Stimulated activated naive CD4-positive, alpha-beta T cell (primary cell): ENCODE measurements around the gene PLCB1.

Experiments used
- DNase-seq, 6 experiments: peaks; one replicate each; lab custom pipeline; 2025; lab: John Stamatoyannopoulos, UW

Gene PLCB1

DNA sequence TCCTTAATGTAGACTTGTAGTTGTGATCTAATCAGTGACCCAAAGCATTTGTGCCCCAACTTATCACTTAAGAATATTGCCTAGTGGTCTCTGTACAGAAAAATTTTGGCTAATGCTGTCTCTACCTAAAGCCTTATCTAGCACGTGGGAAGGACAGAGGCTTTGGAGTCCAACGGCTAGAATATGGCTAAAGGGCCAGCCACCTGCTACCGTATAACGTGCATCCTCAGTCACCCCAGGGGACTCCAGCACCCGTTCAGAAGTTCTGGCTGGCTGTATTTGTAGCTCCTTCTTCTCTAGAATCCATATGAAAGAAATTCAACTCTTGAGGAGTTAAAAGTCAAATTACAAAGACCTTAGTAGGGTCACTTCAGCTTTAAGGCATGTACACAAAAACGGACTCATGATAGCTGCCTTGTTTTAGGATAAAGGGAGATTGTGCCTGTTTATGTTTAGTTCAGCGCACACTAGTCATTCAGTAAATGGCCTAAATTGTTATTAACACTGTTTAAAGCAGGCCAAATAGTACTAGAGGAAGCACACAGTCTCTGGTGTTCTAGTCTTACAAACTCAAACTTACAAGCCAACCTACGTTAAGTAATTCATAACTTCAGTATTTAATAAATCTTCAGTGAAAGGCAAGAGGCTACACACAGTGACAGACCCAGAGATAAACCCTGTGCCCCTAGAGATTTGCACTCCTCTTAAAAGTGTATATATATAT is 529.3 kb downstream of the PLCB1 start:
- DNase-seq = no peak

DNA sequence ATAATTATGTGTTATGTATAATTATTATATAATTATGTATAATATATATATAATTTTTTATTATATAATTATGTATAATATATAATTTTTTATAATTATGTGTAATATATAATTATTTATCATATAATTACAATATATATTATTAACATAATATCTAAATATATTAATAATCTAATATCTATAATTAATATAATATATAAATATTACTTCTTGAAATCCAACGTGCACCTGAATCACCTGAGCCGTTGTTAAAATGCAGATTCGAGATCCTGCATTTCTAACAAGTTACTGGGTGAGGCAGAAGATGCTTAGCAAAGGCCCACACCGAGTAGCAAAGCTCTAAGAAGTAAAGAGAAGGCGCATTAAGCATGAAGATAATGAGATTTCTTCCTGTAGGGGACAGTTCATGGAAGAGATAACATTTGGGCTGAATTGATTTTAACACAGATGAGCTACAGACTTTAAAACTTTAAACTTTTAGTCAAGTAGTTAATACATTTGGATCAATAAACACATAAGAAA is 530.4 kb downstream of the PLCB1 start:
- peak in 2 of 6 experiments; percentile 12 to 25 for DNase-seq

DNA sequence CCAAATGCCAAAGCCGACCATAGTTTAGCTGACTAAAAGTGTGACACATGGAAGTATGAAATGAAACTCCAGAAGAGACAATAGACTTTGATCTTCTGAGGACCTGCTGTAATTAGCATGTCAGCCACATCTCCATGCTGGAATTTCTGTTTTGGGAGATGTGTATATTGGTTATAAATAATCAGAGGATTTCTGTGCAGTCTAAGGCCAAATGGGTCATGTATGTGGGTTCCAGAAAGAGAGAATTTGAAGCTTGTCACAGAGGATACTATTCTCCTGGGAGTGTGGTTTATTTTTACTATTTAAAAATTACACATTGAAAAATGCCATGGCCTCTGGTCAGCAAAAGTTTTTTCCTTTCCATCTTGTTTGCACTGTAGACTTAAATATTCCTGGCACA is 531.4 kb downstream of the PLCB1 start:
- no peak for DNase-seq

DNA sequence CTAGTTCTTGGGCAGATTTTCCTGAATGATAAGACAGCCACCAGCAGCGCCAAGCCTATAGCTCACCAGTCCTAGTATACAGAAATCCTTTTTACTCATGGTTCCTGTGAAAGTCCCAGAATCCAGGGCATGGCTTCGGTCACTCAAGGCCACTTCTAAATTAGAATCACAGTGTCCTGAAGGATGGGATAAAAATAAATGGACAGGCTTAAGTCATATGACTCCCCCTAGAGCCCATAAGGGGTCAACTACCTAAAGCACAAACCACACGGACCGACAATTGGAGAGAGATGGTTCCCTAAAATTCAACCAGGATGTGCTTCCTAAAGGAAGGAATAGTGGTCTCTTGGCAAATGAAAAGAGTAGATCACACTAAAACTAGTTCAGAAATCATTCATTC is 532.7 kb downstream of the PLCB1 start:
- no peak for DNase-seq

DNA sequence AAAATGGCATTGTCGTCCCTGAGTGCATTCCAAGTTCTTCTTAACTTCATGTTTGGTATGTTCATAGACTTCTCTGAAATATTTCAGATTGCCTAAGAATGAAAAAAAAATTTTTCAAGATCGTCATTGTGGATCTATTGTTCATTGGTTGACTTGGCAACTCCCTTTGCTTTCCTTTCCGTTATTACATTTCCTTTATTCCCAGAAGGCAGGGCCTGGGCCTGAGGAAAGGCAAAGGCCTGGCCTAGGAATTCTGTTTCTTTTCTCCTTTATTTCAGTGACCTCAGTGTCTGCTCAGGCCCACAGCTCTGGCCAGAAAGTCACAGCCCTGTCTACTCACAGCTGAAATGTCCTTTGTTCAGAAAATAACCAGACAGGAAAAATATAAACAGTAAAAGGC is 535.2 kb downstream of the PLCB1 start:
- DNase-seq = no peak

DNA sequence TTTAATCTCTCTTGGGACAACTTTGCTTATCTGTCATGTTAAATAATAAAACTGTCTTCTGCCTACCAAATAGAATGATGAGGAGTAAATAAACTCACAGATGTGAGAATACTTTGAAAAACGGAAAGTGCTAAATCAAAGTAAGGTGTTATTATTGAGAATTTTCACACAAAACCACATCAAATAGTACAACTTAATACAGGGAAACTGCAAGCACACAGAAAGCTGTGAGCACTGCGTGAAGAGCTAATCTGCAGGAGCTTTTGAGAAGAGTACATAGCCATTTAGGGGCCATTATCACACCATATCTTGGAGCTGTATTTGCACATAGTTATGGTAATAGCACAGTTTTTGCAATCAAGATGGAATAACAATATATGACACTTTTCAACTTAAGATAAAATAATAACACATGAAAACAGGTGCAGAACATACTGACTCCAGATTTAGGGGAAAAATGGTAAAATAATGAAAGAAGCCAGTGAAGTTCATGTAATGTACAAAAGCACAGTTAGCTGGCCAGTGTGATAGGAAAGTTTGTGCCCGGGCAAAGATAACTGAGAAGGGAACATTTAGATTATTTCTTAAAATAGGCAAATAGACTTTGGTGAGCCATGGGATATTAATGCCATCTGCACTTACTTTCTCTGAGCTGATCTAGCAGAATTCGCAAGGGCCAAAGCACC is 538.3 kb downstream of the PLCB1 start:
- DNase-seq = no peak

DNA sequence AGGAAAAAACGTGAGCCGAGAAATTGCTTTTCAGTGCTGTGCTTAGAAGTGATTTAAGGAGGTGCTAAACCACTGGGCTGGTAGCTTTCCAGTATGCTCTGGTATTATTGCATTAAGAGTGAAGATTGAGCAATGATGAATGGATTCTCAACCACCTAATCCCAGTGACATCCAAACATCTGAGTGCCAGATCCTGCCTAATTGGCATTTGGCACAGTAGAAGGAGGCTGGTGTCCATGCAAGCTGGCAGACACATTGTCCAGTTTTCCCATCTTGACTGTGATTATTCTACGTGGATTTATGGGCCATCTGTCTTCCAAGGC is 538.8 kb downstream of the PLCB1 start:
- no peak for DNase-seq

DNA sequence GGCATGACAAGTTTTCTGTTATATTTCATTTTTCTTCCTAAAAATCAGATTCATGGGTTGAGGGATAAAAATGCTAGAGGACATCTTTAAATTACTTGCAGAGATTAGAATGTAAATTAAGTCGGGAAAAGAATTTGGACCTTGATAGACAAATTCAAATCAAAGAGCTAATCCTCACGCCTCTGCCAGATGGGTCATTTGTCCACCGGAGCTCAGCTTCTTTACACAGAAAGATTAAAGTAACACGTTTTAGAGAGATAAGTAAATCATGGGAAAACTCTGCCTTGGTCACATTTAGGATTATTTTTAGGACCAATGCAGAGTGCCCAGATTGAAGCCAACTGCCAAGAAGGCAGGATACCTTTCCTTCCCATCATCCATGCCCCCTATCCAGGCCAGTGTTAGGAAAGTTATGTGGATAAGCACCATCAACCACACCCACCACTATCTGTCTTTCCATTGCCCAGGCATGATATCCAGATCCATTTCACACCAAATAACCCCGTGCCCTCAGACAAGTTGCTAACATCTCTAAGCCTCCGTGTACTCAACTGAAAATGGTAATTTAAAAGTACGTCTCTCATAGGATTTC is 539.4 kb downstream of the PLCB1 start:
- DNase-seq = no peak

DNA sequence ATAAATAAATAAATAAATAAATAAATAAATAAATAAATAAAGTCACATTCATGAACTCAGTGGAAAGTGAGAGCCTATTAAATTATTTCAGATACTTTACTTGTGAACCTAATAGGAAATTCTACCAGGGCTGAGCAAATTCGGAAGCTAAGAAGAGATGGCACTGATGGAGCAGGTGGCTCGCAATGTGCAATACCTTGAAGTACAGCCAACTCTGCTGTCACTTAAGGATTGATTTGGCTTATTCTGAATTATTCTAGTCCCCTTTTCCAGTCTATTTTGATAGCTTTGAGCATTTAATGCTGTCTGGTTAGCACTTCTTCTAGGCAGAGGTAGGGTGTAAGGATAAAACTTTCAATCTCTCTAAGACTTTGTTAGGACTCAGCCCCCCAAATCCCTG is 541.0 kb downstream of the PLCB1 start:
- no peak for DNase-seq

DNA sequence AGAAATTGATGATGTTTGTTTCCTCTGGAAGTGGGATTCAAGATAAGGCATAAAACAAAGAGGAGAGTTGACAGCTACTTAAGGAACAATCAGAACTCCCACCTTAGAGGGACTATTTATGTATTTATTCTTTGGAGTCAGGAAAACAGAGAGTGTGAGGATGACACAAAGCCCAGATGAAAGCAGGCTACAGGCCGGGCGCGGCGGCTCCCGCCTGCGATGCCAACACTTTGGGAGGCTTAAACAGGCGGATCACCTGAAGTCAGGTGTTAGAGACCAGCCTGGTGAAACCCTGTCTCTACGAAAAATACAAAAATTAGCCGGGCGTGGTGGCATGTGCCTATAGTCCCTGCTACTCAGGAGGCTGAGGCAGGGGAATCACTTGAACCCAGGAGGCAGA is 543.8 kb downstream of the PLCB1 start:
- DNase-seq = no peak

DNA sequence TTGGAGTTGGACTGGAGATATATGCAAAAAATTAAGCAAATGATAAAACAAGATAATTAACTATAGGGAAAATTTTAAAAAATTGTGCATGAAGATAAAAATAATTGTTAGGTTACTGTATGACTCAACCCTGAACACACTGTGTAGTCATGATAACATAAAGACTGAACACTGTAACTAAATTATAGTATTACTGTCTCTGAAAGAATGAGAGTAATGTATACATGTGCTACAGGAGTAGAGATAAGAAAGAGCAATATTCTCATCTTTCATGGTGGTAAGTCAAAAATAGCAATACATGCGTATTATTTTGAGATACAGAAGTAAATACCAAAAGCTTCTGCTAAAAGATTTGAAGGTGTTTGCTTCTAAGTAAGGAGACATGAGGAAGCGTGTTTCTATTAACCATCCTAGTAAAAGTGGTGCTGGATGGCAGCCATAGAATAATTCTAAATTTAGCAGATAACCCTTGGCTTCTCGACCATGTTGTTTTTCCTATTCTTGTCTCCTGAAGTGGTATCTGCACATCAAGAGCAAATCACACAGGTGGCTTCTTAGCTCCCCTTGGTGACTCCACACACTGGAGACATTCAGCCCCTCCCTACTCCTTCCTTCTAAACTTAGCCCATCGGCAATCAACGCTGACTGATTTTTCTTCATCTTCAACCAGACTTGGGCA is 546.2 kb downstream of the PLCB1 start:
- no peak for DNase-seq

DNA sequence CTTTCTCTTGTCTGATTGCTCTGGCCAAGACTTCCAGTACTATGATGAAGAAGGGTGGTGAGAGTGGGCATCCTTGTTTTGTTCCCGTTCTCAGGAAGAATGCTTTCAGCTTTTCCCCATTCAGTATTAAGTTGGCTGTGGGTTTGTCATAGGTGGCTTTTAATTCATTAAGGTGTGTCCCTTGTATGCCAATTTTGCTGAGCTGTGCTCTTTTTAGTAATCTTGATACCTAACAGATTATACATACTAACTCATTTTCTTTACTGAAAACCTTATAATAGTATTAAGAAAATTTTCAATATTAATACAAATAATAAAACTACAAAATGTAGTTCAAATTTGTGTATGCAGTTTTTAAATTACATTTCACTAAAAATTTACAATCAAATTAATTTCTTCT is 557.3 kb downstream of the PLCB1 start:
- DNase-seq = no peak

DNA sequence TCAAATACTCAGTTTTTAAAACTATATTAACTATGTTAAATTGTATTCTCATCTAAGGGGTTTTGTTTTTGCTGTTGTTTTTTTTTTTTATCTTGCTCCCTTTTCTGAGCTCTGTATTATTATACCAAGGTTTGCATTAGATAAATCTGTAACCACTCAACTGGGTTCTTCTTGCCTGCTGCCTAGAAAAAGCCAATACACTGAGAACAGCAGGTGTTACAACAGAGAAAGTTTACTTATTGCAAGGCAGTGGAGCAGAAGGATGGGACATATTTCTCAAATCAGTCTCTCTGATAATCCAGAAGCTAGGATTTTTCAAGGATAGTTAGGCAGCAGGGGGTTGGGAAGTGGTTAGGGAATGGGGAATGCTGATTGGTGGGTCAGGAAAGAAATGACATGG is 558.0 kb downstream of the PLCB1 start:
- no peak for DNase-seq

DNA sequence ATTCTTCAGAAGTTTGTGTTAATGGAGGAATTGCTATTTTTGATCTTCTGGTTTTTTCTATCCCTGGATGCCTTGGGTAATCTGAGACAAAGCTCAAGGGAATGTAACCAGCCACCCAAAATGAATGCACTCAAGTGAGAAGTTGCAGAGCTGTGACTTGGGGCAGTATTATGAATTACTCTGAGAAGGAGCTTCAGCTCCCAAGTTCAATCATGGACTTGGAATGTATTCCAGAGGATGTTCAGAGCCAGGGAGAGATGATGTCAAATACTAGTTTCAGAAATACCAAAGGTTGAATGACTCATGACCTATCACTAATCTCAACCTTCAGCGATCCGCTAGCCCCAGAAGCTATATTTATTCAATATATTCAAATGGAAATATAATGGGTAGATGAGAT is 561.6 kb downstream of the PLCB1 start:
- DNase-seq = no peak

DNA sequence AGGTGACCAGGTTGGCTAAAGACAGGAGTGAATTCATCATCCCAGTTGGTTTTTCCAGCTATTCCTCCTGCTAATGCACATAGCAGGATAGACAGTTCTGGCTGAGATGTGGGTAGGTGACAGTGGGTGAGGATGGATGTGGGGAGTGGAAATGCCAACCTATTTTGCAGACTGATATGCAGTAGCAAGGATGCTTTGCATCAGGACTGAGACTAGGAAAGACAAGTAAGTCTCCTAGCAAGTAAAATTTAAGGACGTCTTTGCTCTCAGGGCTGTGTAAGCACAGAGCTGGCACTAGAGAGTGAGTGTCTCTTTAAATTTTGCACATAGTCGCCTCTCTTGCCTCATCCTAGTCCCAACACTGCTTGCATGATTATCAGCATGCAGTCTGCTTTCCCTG is 568.7 kb downstream of the PLCB1 start:
- DNase-seq = no peak

DNA sequence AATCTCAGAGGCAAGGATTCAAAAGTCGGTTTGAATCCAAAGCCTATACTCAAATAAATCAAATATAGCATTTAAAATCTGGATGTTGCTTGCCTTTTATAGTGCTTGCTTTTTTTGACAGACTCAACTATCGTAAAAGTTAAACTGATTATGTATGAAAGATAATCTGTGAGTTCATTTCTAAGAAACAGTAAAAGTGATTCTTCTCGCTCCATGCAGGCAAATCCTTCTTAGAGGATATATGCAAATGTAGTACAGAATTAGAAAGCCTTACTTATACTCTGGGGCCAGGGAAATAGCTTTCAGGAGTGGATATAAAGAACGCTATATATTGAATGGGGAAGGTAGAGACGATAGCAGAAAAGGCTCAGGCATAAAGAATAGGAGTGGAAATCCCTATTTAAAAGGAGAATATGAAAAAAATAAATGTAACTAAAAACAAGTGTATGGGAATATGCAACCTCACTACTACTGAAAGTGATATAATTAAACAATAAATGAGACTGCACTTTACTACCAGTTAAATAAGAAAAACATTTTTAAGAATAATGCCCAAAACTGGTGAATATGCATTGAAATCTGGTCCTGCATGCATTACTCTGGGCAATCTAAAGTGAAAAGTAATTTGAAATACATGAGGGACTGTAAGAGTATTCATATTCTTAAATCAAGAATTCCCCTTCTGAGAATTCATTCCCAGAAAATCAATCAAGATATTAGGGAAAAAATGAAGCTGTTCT is 575.1 kb downstream of the PLCB1 start:
- no peak for DNase-seq

DNA sequence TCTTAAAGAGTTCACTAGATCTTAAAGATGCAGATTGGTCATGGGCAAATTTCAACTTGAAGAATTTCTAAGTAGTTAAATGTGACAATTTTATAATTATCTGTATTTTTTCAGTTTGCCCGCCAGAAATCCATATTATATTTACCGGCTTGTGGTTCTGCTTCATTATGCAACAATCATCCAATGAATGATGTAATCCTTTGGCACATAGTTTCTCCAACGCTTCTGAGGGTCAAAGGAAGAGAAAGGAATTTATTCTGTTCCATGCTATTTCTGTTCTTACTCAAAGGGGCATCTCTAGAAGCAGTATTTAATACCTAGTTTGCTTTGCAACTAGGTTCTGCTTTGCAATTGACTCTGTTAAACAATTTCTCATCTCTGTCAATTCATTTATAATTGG is 577.6 kb downstream of the PLCB1 start:
- DNase-seq = no peak

DNA sequence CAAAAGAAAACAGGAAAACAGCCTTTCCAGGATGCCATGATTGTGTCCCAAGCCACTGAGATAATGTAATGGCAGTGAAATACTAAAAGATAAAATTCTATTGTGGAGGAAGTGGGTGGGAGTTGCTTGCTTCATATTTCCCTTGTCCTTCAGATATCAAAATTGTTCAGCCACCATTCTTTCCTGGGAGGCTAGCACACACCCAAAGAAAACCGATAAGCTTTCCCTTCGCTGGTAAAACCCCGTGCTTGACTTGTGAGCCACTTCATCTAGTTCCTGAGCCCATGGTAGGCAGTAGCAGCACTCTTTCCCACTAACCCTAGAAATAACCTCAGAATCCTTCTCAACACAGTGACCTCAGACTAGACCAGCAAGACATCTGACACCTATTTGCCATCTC is 579.4 kb downstream of the PLCB1 start:
- no peak for DNase-seq

DNA sequence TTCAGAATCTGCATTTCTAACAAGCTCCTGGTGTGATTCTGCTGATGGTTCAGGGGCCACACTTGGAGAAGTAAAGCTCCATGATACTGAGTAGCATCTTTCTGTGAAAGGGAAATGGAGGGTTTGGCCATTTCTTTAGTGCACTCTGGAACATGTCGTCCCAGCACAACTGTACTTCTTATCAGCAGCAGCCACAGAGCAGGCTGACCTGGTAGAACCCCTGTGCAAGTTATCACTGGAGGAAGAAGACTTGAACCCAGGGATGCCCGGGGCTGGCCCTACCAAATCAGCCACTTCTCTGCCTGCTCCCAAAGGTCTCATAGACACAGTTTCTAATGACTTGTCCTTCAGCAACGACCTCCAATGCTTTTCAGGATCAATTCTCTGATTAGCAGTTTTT is 582.1 kb downstream of the PLCB1 start:
- DNase-seq = no peak

DNA sequence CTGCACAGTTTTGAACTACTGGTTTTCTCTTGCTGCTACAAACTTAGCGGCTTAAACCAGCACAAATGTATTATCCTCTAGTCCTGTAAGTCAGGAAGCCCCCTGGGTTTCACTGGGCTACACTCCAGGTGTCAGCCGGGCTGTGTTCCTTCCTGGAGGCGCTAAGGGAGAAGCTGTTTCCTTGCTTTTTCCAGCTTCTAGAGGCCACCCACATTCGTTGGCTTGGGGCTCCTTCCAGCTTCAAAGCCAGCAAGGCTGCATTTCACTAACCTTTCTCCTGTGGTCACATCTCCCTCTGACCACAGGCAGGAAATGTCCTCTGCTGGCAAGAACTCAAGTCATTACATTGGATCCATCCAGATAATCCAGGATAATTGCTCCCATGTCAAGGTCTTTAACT is 586.2 kb downstream of the PLCB1 start:
- DNase-seq = no peak

DNA sequence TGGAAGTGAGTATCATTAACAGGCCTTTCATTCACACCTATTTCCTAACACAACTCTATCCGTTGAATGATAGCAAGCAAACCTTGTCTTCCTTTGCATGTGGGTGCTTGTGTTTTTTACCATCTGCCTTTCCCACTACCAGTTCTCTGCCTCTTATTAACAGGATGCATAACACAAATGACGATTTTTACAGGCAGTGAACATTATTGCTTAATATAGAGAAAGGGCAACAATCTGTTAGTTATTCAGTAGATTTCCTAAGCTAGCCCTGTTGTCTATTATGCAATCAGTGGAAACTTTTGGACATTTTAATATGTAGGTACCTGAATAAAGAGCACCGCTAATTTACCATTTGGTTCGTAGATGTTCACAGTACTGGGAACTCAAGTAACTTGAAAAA is 588.0 kb downstream of the PLCB1 start:
- DNase-seq = no peak

DNA sequence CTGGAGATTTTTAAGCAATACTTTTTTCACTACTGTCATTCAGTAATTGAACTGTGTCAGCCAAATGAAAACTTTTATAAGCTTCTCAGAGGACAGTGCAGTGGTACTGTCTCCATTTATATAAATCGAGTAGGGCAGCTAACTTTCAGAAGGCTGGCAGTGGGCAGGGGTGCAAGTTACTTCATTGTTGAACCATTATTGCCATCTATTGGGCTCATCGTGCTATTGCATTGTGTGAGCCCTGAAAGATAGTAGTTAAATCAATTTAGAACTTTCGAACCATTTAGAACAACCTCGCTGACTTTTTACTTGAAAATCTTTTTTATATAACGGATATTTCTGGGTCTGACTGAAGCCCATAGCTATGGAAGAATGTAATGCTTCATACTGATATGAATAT is 589.0 kb downstream of the PLCB1 start:
- DNase-seq = peak in 2 of 6 experiments; percentile 3 to 5
